NCI-H524 (cell line): ENCODE measurements around the gene TMEM98.
"Not testable (repeated sequence)": the region's sequence is repeated elsewhere in the genome, so short reads cannot be mapped to it uniquely, and the experiment has no call there.

Experiments used
- DNase-seq, 2 experiments: peaks; one replicate each; lab custom pipeline; 2025; lab: John Stamatoyannopoulos, UW

TMEM98 gene

DNA sequence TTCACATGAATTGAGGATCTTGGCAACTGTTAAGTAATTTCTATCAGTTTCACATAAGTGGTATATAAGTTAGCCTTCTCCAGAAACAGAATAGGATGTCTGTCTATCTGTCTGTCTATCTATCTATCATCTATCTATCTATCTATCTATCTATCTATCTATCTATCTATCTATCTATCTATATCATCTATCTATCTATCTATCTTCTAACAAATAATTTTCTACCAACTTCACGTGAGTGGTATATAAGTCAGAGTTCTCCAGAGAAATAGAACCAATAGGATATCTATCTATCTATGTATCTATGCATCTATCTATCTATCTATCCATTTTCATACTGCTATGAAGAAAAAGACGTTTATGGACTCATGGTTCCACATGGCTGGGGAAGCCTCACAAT, 52.3 kb downstream of the TMEM98 start:
- DNase-seq, result no peak

DNA sequence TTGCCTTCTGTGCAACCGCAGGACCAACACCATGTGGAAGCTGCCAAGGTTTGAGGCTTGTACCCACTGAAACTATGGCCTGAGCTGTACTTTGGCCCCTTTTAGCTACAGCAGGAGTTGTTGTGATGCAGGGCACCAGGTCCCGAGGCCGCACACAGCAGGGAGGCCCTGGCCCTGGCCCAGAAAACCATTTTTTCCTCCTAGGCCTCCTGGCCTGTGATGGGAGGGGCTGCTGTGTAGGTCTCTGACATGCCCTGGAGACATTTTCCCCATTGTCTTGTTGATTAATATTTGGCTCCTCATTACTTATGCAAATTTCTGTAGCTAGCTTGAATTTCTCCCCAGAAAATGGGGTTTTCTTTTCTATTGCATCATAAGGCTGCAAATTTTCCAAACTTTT, 53.7 kb downstream of the TMEM98 start:
- not testable (repeated sequence) for DNase-seq

DNA sequence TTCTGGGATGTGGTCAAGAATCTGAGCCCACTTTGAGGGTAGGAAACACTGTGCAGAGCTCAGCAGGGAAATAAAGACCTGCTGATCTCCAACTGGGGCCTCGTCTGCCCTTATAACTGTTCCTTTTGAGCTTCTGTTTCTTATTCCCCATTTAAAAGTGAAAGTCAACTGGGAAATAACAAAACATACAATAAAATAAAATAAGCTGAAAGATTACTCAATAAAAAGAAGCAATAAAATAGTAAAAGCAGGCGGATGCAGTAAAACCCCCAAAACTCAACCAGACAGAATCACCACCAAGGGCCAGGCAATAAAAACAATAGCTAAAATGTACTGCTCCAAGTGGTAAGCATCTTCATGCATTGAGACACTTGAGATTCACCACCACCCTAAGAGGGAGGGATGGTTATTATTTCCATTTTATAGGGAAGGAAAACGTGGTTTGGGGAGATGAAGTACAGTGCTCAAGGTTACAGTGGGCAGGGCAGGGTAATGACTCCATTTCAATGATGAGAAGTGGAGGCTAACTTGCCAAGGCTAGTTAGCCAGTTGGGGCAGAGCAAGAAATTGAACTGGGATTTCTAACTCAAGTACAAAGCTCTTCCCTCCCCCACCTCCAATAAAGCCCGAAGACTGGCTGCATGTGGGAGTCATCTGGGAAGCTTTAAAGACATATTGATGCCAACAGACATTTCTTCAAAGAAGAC, 57.2 kb downstream of the TMEM98 start:
- DNase-seq, result no peak

DNA sequence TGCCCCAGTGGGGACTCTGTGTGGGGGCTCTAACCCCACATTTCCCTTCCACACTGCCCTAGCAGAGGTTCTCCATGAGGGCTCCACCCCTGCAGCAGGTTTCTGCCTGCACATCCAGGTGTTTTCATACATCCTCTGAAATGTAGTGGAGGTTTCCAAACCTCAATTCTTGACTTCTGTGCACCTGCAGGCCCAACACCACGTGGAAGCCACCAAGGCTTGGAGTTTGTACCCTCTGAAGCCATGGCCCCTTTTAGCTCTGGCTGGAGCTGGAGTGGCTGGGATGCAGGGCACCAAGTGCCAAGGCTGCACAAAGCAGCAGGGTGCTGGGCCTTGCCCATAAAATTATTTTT, 59.5 kb downstream of the TMEM98 start:
- not testable (repeated sequence) for DNase-seq

DNA sequence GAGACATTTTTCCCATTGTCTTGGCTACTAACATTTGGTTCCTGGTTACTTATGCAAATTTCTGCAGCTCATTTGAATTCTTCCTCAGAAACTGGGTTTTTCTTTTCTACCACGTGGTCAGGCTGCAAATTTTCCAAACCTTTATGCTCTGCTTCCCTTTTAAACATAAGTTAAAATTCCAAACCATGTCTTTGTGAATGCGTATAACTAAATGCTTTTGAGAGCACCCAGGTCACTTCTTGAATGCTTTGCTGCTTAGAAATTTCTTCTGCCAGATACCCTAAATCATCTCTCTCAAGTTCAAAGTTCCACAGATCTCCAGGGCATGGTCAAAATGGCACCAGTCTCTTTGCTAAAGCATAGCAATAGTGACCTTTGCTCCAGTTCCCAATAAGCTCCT, 59.9 kb downstream of the TMEM98 start:
- DNase-seq, result not testable (repeated sequence)

DNA sequence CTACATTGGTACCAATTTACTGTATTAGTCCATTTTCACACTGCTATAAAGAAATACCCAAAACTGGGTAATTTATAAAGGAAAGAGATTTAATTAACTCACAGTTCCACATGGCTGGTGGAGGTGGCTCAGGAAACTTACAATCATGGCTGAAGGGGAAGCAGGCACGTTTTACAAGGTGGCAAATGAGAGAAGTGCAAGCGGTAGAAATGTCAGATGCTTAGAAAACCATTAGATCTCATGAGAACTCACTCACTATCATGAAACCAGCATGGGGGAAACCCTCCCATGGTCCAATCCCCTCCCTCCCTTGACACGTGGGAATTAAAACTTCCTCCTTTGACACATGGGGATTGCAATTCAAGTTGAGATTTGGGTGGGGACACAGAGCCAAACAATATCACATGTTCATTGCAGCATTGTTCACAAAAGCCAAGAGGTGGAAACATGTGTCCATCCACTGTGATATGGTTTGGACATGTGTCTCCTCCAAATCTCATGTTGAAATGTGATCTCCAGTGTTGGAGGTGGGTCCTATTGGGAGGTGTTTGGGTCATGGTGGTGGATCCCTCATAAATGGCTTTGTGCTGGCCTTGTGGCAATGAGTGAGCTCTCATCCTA, 60.6 kb downstream of the TMEM98 start:
- no peak for DNase-seq

- no peak for DNase-seq
These were observed 64.5 kb downstream of the TMEM98 start for GRCh38 chr17:32992321-32993033.

GRCh38 chr17:32993977-32994376, 66.0 kb downstream of the TMEM98 start:
- no peak for DNase-seq
